ENCODE measurements around the gene IL6ST.

The IL6ST gene

DNA sequence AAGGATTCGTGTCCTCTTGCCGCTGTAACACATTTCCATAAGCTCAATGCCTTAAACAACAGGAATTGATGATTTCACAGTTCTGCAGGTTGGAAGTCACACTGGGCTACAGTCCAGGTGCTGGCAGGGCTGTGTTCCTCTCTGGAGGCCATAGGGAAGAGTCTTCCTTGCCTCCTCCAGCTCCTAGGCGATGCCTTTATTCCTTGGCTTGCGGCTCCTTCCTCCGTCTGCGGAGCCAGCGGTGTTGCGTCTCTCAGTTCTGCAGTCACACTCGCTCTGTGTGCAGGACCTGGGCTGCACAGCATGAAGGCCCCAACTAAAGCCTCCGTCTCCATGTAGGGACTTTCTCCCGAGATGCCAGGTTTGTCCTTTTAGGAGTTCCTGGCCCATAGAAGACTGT is 70.0 kb downstream of the IL6ST start:
- TF ChIP-seq, protein P1, sequence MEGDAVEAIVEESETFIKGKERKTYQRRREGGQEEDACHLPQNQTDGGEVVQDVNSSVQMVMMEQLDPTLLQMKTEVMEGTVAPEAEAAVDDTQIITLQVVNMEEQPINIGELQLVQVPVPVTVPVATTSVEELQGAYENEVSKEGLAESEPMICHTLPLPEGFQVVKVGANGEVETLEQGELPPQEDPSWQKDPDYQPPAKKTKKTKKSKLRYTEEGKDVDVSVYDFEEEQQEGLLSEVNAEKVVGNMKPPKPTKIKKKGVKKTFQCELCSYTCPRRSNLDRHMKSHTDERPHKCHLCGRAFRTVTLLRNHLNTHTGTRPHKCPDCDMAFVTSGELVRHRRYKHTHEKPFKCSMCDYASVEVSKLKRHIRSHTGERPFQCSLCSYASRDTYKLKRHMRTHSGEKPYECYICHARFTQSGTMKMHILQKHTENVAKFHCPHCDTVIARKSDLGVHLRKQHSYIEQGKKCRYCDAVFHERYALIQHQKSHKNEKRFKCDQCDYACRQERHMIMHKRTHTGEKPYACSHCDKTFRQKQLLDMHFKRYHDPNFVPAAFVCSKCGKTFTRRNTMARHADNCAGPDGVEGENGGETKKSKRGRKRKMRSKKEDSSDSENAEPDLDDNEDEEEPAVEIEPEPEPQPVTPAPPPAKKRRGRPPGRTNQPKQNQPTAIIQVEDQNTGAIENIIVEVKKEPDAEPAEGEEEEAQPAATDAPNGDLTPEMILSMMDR (IDR thresholded peaks at IDR 0.05; ENCODE audit: insufficient read depth, low read length, poor library complexity, severe bottlenecking): no peak
- DNase-seq (ENCODE audit: extremely low read depth, insufficient read length): no peak
- H3K4me3 ChIP-seq (replicated peaks; ENCODE audit: low read depth, low read length): no peak overlapping the region
- H3K27me3 ChIP-seq (replicated peaks; ENCODE audit: control insufficient read depth, insufficient read depth, low read length): no peaks in the 10 kb centered on the region; the same call in 1 of the 2 replicates
- no peaks in the 10 kb centered on the region for H3K36me3 ChIP-seq (ENCODE audit: control insufficient read depth, insufficient read depth, low read length)

DNA sequence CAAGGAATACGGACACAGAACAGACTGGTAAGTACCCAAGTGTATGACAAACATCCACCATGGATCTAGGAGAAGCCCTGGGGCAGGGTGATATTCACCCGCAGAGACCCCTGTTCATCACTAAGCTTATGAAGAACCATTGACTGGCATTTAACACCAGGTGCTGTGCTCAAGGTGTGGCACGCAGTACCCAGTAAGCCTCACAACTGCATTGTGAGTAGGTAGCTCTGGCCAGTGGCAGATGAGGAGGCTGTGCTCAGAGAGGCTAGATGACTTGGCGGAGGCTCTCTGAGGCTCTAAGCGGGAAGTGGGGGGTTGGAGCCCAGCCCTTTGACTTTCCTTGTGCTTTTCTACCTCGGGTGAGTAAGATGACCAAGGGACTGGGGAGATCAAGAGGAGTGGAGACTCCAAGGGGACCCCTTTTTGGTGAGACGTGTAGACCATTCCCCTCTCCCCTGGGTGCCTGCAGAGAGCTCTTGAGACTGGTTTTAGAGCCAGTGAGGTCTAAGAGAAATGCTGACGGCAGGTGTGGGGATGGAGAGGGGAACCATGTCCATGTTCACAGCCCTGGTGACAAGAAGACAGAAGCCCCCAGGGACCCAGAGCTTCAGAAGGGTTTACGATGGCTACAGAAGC is 70.8 kb downstream of the IL6ST start:
- DNase-seq (ENCODE audit: extremely low read depth, insufficient read length): no peak
- H3K36me3 ChIP-seq (ENCODE audit: control insufficient read depth, insufficient read depth, low read length): no peaks in the 10 kb centered on the region
- H3K4me3 ChIP-seq (replicated peaks; ENCODE audit: low read depth, low read length): no peak overlapping the region
- no peaks in the 10 kb centered on the region; the same call in 1 of the 2 replicates for H3K27me3 ChIP-seq (replicated peaks; ENCODE audit: control insufficient read depth, insufficient read depth, low read length)
- TF ChIP-seq, protein P1 (IDR thresholded peaks at IDR 0.05; ENCODE audit: insufficient read depth, low read length, poor library complexity, severe bottlenecking): no peak

DNA sequence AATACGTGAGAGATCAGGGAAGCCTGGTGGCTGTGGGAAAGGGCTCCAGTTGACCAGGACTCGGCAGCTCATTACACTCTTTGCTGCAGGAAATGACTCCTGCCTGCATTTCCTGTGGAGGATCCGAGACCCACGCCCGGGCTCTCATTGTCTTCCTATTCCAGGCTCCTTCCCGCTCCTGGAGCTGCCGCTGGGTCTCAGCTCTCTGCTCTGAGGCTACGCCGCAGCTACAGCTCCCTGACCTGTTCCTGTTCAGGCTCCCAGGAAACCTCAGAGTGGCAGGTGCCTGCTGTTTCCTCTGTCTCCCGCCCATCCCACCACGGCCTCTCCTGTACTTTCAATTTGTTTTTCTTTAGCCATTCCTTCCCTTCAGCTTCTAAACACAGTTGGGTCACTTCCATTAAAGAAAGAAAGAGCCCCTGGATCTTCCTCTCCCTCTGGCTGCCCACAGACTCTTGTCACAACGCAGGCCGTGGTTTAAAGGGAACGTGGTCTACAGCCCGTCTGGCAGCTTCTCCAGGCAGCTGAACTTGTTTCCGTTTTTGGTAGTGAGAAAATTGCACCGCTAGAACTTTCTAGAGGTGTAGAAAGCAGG is 71.5 kb downstream of the IL6ST start:
- no peaks in the 10 kb centered on the region for H3K36me3 ChIP-seq (ENCODE audit: control insufficient read depth, insufficient read depth, low read length)
- no peak for DNase-seq (ENCODE audit: extremely low read depth, insufficient read length)
- TF ChIP-seq, protein P1 (IDR thresholded peaks at IDR 0.05; ENCODE audit: insufficient read depth, low read length, poor library complexity, severe bottlenecking): no peak
- no peaks in the 10 kb centered on the region; the same call in 1 of the 2 replicates for H3K27me3 ChIP-seq (replicated peaks; ENCODE audit: control insufficient read depth, insufficient read depth, low read length)
- peak overlapping the region; percentile 45 for H3K4me3 ChIP-seq (replicated peaks; ENCODE audit: low read depth, low read length)

DNA sequence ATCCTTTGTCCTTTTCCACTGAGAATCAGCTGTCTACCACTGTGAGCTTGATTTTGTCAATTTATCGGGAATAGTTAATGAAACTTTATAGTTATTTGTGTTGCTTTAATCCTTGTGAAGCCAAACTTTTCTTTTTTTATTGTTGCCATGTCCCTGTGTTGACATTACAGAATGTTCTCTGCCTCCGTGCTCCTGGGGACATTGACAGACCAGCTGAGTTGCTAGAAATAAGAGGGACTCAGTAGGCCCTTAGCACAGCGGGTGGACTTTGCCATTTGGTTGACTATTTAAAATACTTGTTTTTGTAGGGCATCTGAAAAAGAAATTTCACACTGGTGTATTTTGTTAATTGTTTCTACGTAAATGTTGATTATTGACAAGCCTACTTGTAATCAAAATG is 73.1 kb downstream of the IL6ST start:
- no peak overlapping the region for H3K4me3 ChIP-seq (replicated peaks; ENCODE audit: low read depth, low read length)
- no peak for DNase-seq (ENCODE audit: extremely low read depth, insufficient read length)
- TF ChIP-seq, protein P1 (IDR thresholded peaks at IDR 0.05; ENCODE audit: insufficient read depth, low read length, poor library complexity, severe bottlenecking): no peak
- no peaks in the 10 kb centered on the region for H3K36me3 ChIP-seq (ENCODE audit: control insufficient read depth, insufficient read depth, low read length)
- H3K27me3 ChIP-seq (replicated peaks; ENCODE audit: control insufficient read depth, insufficient read depth, low read length): no peaks in the 10 kb centered on the region; the same call in 1 of the 2 replicates

DNA sequence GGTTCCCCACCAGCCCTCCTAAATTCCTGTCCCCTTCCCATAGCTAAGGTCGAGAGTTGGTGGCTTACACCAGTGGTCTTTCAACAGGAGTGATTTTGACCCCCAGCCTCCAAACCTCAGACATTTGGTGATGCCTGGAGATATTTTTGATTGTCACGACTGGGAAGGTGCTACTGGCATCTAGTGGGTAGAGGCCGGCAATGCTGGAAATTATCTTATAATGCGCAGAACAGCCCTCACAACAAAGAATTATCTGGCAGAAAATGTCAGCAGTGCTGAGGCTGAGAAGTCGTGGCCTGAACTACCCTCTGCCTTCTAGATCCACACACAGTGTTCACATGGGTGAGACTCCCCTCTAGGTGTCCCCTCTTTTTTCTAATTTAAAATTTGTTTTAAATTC is 74.0 kb downstream of the IL6ST start:
- TF ChIP-seq, protein P1 (IDR thresholded peaks at IDR 0.05; ENCODE audit: insufficient read depth, low read length, poor library complexity, severe bottlenecking): peak; percentile 13

More for the DNA sequence above, 74.0 kb downstream of the IL6ST start:
- Histone ChIP-seq H3K4me3 (replicated peaks; ENCODE audit: low read depth, low read length) (no peak overlapping the region), H3K36me3 (ENCODE audit: control insufficient read depth, insufficient read depth, low read length) (no peaks in the 10 kb centered on the region), H3K27me3 (replicated peaks; ENCODE audit: control insufficient read depth, insufficient read depth, low read length) (no peaks in the 10 kb centered on the region; the same call in 1 of the 2 replicates)
- no peak for DNase-seq (ENCODE audit: extremely low read depth, insufficient read length)

Measured in GM06990 (cell line).